Uterus (tissue), 2 donors: ENCODE results near the gene TMEM9B.

Source experiments
- POLR2A ChIP-seq, 2 donors: fragments of 450-650 bp; IDR thresholded peaks; one replicate each; pipeline ENCODE4 v1.6.1; 2016; ENCODE audit warnings: antibody characterized with exemption in 2 of 2, mild to moderate bottlenecking in 1 of 2, moderate library complexity in 1 of 2
- TF ChIP-seq, protein P1 (sequence below), 4 experiments: fragments of 200-600 bp in 2 of 4; fragments of 450-650 bp in 2 of 4; sonication (generic) in 2 of 4; IDR thresholded peaks; one replicate each; pipeline ENCODE4 v1.5.1; 2016 to 2019; ENCODE audit warnings: antibody characterized with exemption in 4 of 4, mild to moderate bottlenecking in 2 of 4, moderate library complexity in 1 of 4

DNA sequence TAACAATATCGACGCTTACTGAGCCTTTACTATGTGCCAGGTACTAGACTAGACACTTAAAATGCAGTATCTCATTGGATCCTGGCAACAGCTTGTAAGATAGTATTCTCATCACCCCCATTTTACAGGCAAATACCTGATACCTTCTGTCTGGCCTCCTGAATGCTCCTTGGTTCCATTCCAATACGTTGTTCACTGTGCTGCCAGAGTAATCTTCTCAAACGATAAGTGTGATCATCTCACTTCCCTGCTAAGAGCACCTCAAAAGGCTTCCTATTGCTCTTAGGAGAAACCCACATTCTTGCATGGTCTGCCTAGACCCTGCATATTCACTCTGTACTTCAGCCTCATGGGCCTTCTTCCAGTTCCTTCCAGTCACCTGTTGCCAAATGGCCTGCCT, 40.8 kb upstream of the TMEM9B start:
- TF ChIP-seq, protein P1, sequence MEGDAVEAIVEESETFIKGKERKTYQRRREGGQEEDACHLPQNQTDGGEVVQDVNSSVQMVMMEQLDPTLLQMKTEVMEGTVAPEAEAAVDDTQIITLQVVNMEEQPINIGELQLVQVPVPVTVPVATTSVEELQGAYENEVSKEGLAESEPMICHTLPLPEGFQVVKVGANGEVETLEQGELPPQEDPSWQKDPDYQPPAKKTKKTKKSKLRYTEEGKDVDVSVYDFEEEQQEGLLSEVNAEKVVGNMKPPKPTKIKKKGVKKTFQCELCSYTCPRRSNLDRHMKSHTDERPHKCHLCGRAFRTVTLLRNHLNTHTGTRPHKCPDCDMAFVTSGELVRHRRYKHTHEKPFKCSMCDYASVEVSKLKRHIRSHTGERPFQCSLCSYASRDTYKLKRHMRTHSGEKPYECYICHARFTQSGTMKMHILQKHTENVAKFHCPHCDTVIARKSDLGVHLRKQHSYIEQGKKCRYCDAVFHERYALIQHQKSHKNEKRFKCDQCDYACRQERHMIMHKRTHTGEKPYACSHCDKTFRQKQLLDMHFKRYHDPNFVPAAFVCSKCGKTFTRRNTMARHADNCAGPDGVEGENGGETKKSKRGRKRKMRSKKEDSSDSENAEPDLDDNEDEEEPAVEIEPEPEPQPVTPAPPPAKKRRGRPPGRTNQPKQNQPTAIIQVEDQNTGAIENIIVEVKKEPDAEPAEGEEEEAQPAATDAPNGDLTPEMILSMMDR (IDR thresholded peaks at IDR 0.05) = no peak
- no peak for TF ChIP-seq POLR2A (IDR thresholded peaks at IDR 0.05)
